Ovary (tissue), 3 donors: ENCODE results near the gene SDK1.

Experiments used
- EP300 ChIP-seq: sonication (generic); formaldehyde crosslinking; IDR thresholded peaks from one replicate; pipeline ENCODE4 v1.6.1; 2017; ENCODE audit warnings: antibody characterized with exemption
- POLR2A ChIP-seq: fragments of 450-650 bp; IDR thresholded peaks from one replicate; pipeline ENCODE4 v1.6.1; 2017; ENCODE audit warnings: antibody characterized with exemption, mild to moderate bottlenecking, moderate library complexity
- TF ChIP-seq, protein P1 (sequence below), 3 donors: fragments of 450-650 bp in 2 of 3; fragments of 200-600 bp in 1 of 3; IDR thresholded peaks; one replicate each; pipeline versions ENCODE4 v1.5.1 to v1.8.0; 2016 to 2022; ENCODE audit warnings: antibody characterized with exemption in 3 of 3, mild to moderate bottlenecking in 1 of 3
- donor health status: DM: no; HTN: no; CAD: no.

DNA sequence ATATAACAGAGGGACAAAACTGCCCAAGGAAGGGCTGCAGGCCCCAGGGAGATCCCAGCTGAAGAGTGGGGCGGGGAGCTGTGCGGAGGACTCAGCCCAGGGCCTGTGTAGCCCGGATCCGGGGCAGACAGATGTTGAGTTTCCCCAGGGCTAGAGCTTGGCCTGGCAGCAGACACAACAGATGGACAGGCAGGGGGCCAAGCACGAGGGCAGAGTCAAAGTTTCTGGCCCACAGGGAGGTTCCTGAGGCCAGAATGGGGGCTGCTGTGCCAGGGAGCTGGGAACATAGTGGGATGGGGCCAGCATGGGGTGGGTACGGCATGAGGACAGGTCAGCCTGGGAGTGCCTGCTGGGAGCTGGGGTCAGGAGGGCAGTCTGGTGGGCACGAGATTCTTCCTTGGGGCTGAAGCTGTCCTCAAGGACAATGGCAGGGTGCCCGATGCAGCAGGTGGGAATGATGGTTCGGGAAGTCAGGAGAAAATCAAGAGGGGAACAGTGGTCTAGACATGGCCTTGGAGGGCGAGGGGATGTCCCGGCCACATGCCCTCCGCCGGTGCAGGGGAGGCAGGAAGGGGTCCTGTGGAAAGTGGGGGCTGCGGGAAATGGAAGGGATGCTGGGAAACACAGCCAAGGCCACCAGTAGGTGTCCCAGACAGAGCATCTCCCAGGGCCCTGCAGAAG lies 862.0 kb downstream of the SDK1 start:
- TF ChIP-seq POLR2A, result no peak
- TF ChIP-seq, protein P1, sequence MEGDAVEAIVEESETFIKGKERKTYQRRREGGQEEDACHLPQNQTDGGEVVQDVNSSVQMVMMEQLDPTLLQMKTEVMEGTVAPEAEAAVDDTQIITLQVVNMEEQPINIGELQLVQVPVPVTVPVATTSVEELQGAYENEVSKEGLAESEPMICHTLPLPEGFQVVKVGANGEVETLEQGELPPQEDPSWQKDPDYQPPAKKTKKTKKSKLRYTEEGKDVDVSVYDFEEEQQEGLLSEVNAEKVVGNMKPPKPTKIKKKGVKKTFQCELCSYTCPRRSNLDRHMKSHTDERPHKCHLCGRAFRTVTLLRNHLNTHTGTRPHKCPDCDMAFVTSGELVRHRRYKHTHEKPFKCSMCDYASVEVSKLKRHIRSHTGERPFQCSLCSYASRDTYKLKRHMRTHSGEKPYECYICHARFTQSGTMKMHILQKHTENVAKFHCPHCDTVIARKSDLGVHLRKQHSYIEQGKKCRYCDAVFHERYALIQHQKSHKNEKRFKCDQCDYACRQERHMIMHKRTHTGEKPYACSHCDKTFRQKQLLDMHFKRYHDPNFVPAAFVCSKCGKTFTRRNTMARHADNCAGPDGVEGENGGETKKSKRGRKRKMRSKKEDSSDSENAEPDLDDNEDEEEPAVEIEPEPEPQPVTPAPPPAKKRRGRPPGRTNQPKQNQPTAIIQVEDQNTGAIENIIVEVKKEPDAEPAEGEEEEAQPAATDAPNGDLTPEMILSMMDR (IDR thresholded peaks at IDR 0.05), result no peak
- TF ChIP-seq EP300, result no peak
